SK-N-MC (cell line): Measurements from ENCODE around the gene CCDC182.

Source experiments
- FOXP2 ChIP-seq: optimal IDR thresholded peaks from 2 replicates; pipeline ENCODE3; 2011; ENCODE audit warnings: mild to moderate bottlenecking, moderate library complexity; ENCODE audit not compliant: insufficient read depth; ENCODE audit errors: extremely low read length, control extremely low read depth
- POLR2AphosphoS5 ChIP-seq: IDR thresholded peaks from 2 replicates; pipeline ENCODE4 v1.6.1; 2012; ENCODE audit warnings: mild to moderate bottlenecking, low read depth, low read length, borderline replicate concordance

DNA sequence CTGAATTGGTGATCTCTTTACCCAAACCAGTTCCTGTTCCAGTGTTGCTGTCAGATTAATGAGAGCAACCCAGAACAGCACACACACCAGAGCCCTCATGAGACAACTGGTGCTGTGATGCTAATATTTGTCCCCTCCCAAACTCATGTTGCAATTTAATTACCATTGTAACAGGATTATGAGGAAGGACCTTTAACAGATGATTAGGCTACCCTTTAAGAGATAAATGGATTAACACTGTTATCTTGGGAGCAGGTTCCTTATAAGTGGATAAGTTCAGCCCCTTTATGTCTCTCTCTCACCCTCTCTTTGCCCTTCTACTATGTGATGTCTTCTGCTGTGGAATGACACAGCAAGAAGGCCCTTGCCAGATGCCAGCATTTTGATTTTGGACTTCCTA is 1.1 kb upstream of the CCDC182 start:
- TF ChIP-seq FOXP2 = no peak
- TF ChIP-seq POLR2AphosphoS5 = no peak
